Fibroblast of lung (primary cell): ENCODE measurements around the gene PACS2.

Source experiments
- CTCF ChIP-seq, 2 donors: IDR thresholded peaks in 1 of 2; conservative IDR thresholded peaks in 1 of 2; 1 replicate in 1 of 2; 2 replicates in 1 of 2; pipeline ENCODE4 v1.5.1; 2011 to 2012; ENCODE audit warnings: low read length in 2 of 2, control low read depth in 1 of 2, inconsistent platforms in 1 of 2, low read depth in 1 of 2, mild to moderate bottlenecking in 1 of 2
- EZH2 ChIP-seq: IDR thresholded peaks from 2 replicates; pipeline ENCODE4 v1.5.1; 2012; ENCODE audit warnings: low read length, control low read depth, mild to moderate bottlenecking; ENCODE audit errors: missing control alignments

- no peak for TF ChIP-seq CTCF (conservative IDR thresholded peaks at IDR 0.05 in 1 of 2, IDR thresholded peaks at IDR 0.05 in 1 of 2; ENCODE audit: low read depth in 1 of 2, low read length in 2 of 2)
- TF ChIP-seq EZH2 = no peak
These were observed 2.5 kb downstream of the PACS2 start for GRCh38 chr14:105316968-105317510.
